AG20443 (cell line): ENCODE data around the gene CALML4.

Experiments
- DNase-seq: peaks from one replicate; pipeline ENCODE4 v3.0.0; 2012; ENCODE audit warnings: low spot score, mixed read lengths

CALML4 gene

DNA sequence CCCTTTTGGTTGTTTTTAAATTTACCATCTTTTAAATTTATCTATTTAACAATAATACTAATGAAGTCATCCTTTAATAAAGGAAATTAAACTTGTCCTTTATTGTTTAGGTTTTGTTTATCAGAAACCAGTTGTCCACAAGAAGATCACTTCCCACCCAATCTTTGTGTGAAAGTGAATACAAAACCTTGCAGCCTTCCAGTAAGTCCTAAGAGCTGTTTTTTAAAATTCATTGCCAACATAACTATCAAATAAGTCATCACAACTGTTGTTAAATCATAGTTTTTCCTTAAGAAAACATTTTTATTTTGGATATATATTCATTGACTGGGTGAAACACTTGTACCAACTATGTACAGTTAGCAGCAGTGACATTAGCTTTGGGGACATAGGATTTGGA lies 59.4 kb downstream of the CALML4 start:
- DNase-seq = no peak

DNA sequence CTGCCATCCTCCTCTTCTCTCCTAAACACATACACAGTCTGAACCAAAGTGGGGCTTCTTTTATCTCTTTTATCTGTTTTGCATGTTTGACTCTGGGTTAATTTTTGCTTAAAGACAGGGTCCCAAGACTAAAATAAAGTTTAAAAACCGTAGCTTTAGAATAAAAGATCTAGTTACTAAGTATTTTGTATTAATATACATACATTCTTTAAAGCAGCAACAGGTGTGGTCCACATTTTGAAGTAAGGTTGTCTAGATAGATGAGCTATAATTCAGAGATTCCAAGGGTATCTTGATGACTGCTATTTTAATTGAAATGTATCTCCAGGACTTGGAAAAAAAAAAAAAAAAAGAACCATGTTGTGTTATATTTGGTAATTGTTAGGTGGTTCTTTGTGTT lies 61.3 kb downstream of the CALML4 start:
- no peak for DNase-seq

DNA sequence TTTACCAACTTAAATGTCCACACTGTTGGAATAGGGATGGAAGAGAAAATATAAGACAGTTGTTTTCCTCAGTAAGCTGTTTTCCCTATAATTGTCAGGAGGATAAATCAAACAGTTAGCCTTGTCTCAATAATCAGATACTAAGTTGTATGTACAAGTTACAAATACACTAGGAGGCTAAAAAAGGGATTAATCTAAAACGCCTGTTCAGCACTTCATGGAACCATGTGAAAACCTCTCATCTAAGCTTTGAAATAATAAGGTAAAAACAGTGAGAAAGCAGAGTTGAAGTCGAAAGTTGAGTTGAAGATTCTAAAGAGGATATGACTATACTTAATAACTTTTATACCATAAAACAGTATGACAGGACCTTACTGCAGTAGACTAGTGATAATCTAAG lies 62.0 kb downstream of the CALML4 start:
- no peak for DNase-seq
